LHCN-M2 (cell line): ENCODE measurements around the gene AGO1. TPM values are rescaled to one million over a fixed set of nuclear protein-coding genes. Genes with fewer than 3 reads are reported as not detected.
"Not testable (repeated sequence)": the region's sequence is repeated elsewhere in the genome, so short reads cannot be mapped to it uniquely, and the experiment has no call there.

Experiments
- DNase-seq: peaks from one replicate; pipeline ENCODE4 v3.0.0-alpha.2; 2012; ENCODE audit warnings: low read depth
- total RNA-seq: library from RNA; depleted of rRNA; stranded (reverse); fragments of >200 nt; gene quantifications from 2 replicates; pipeline ENCODE4 v1.2.3, GENCODE V29; 2014

The AGO1 gene
- total RNA-seq, 1 experiment from 2014 or later: 16.6 TPM

GRCh38 chr1:35869245-35869950 lies 13.6 kb upstream of the AGO1 start:
- not testable (repeated sequence) for DNase-seq

GRCh38 chr1:35870651-35871309 lies 12.2 kb upstream of the AGO1 start:
- DNase-seq: no peak

GRCh38 chr1:35873243-35873750 lies 9.7 kb upstream of the AGO1 start:
- no peak for DNase-seq

GRCh38 chr1:35874115-35874514 lies 8.9 kb upstream of the AGO1 start:
- not testable (repeated sequence) for DNase-seq

GRCh38 chr1:35876988-35877387 lies 6.0 kb upstream of the AGO1 start:
- DNase-seq: no peak

- no peak for DNase-seq
Observed at GRCh38 chr1:35881850-35882273, 1.1 kb upstream of the AGO1 start.

- no peak for DNase-seq
Observed at GRCh38 chr1:35882586-35882944, 444 bp upstream of the AGO1 start.

GRCh38 chr1:35883635-35884101 lies 659 bp downstream of the AGO1 start:
- no peak for DNase-seq

- DNase-seq: no peak
Observed at GRCh38 chr1:35884934-35885333, 1.9 kb downstream of the AGO1 start.

- DNase-seq: no peak
Observed at GRCh38 chr1:35885961-35886558, 3.1 kb downstream of the AGO1 start.

GRCh38 chr1:35886577-35887431 lies 3.8 kb downstream of the AGO1 start:
- no peak for DNase-seq

- DNase-seq: no peak
Observed at GRCh38 chr1:35887508-35887907, 4.5 kb downstream of the AGO1 start.

- DNase-seq: no peak
Observed at GRCh38 chr1:35888255-35888654, 5.2 kb downstream of the AGO1 start.

- DNase-seq: not testable (repeated sequence)
Observed at GRCh38 chr1:35888981-35889380, 6.0 kb downstream of the AGO1 start.

- DNase-seq: no peak
Observed at GRCh38 chr1:35893051-35893879, 10.3 kb downstream of the AGO1 start.

- DNase-seq: peak; percentile 23
Observed at GRCh38 chr1:35894183-35894582, 11.2 kb downstream of the AGO1 start.

- no peak for DNase-seq
Observed at GRCh38 chr1:35894656-35895055, 11.6 kb downstream of the AGO1 start.

GRCh38 chr1:35899941-35900340 lies 16.9 kb downstream of the AGO1 start:
- DNase-seq: no peak

GRCh38 chr1:35901235-35901634 lies 18.2 kb downstream of the AGO1 start:
- DNase-seq: no peak

- no peak for DNase-seq
Observed at GRCh38 chr1:35902671-35903070, 19.7 kb downstream of the AGO1 start.

- DNase-seq: no peak
Observed at GRCh38 chr1:35914717-35915116, 31.7 kb downstream of the AGO1 start.
